ENCODE data around the gene CDH12. TPM values are rescaled to one million over a fixed set of nuclear protein-coding genes. Genes with fewer than 3 reads are reported as not detected.

The CDH12 gene
- total RNA-seq, 2 experiments from 2014 or later, result not detected

- ATAC-seq (no peak), DNase-seq (no peak)
- no peak overlapping the region for H3K27ac Mint-ChIP-seq
- peaks cover 5% of the 10 kb centered on the region for H3K9me3 Mint-ChIP-seq (ENCODE audit: low read depth)
- CTCF ChIA-PET, result interaction anchor here (0.9 kb wide), 1 partner anchor 8 kb away, joined by 3 read pairs; no protein-coding TSS in a partner anchor
- H3K36me3 Mint-ChIP-seq, result no peaks in the 10 kb centered on the region
- no peaks in the 10 kb centered on the region for H3K4me1 Mint-ChIP-seq
- no peaks in the 10 kb centered on the region for H3K27me3 Mint-ChIP-seq
- H3K4me3 Mint-ChIP-seq, result no peak overlapping the region
Measured at GRCh38 chr5:21910731-21911130, 942.4 kb downstream of the CDH12 start.

- Mint-ChIP-seq H3K4me1 (no peaks in the 10 kb centered on the region), H3K27ac (no peak overlapping the region), H3K36me3 (no peaks in the 10 kb centered on the region), H3K4me3 (no peak overlapping the region), H3K27me3 (no peaks in the 10 kb centered on the region), H3K9me3 (ENCODE audit: low read depth) (peaks cover 2% of the 10 kb centered on the region)
- DNase-seq (no peak), ATAC-seq (no peak)
- CTCF ChIA-PET, result no interaction called here
Measured at GRCh38 chr5:21895766-21896350, 957.3 kb downstream of the CDH12 start.

GRCh38 chr5:21893161-21893560 is 960.0 kb downstream of the CDH12 start:
- H3K36me3 Mint-ChIP-seq, result no peaks in the 10 kb centered on the region
- no peak overlapping the region for H3K27ac Mint-ChIP-seq
- CTCF ChIA-PET, result no interaction called here
- H3K27me3 Mint-ChIP-seq, result no peaks in the 10 kb centered on the region
- H3K4me1 Mint-ChIP-seq, result no peaks in the 10 kb centered on the region
- DNase-seq (no peak), ATAC-seq (no peak)
- peaks cover 2% of the 10 kb centered on the region for H3K9me3 Mint-ChIP-seq (ENCODE audit: low read depth)
- no peak overlapping the region for H3K4me3 Mint-ChIP-seq

GRCh38 chr5:21889581-21889980 is 963.6 kb downstream of the CDH12 start:
- H3K4me3 Mint-ChIP-seq, result no peak overlapping the region
- DNase-seq, result no peak
- H3K36me3 Mint-ChIP-seq, result no peaks in the 10 kb centered on the region
- ATAC-seq, result no peak
- H3K9me3 Mint-ChIP-seq (ENCODE audit: low read depth), result peaks cover 2% of the 10 kb centered on the region
- H3K4me1 Mint-ChIP-seq, result no peaks in the 10 kb centered on the region
- H3K27ac Mint-ChIP-seq, result no peak overlapping the region
- CTCF ChIA-PET, result no interaction called here
- H3K27me3 Mint-ChIP-seq, result no peaks in the 10 kb centered on the region

- ATAC-seq (no peak), DNase-seq (no peak)
- H3K4me1 Mint-ChIP-seq, result no peaks in the 10 kb centered on the region
- H3K27ac Mint-ChIP-seq, result no peak overlapping the region
- H3K9me3 Mint-ChIP-seq (ENCODE audit: low read depth), result peaks cover 4% of the 10 kb centered on the region
- H3K36me3 Mint-ChIP-seq, result no peaks in the 10 kb centered on the region
- no peaks in the 10 kb centered on the region for H3K27me3 Mint-ChIP-seq
- no peak overlapping the region for H3K4me3 Mint-ChIP-seq
- CTCF ChIA-PET, result no interaction called here
Measured at GRCh38 chr5:21882074-21882745, 970.9 kb downstream of the CDH12 start.

GRCh38 chr5:21880164-21880563 is 973.0 kb downstream of the CDH12 start:
- ATAC-seq (no peak), DNase-seq (no peak)
- CTCF ChIA-PET, result no interaction called here
- H3K4me1 Mint-ChIP-seq, result no peaks in the 10 kb centered on the region
- H3K36me3 Mint-ChIP-seq, result no peaks in the 10 kb centered on the region
- no peak overlapping the region for H3K4me3 Mint-ChIP-seq
- no peaks in the 10 kb centered on the region for H3K27me3 Mint-ChIP-seq
- H3K27ac Mint-ChIP-seq, result no peak overlapping the region
- H3K9me3 Mint-ChIP-seq (ENCODE audit: low read depth), result peaks cover 7% of the 10 kb centered on the region

- H3K27ac Mint-ChIP-seq, result no peak overlapping the region
- CTCF ChIA-PET, result no interaction called here
- H3K4me1 Mint-ChIP-seq, result no peaks in the 10 kb centered on the region
- no peak for ATAC-seq
- DNase-seq, result no peak
- H3K9me3 Mint-ChIP-seq (ENCODE audit: low read depth), result peaks cover 1% of the 10 kb centered on the region
- no peak overlapping the region for H3K4me3 Mint-ChIP-seq
- no peaks in the 10 kb centered on the region for H3K27me3 Mint-ChIP-seq
- H3K36me3 Mint-ChIP-seq, result no peaks in the 10 kb centered on the region
Measured at GRCh38 chr5:21862986-21863385, 990.2 kb downstream of the CDH12 start.

GRCh38 chr5:21858441-21858840 is 994.7 kb downstream of the CDH12 start:
- DNase-seq, result no peak
- H3K4me1 Mint-ChIP-seq, result no peaks in the 10 kb centered on the region
- peaks cover 1% of the 10 kb centered on the region for H3K9me3 Mint-ChIP-seq (ENCODE audit: low read depth)
- no peaks in the 10 kb centered on the region for H3K36me3 Mint-ChIP-seq
- H3K27ac Mint-ChIP-seq, result no peak overlapping the region
- no peak for ATAC-seq
- H3K4me3 Mint-ChIP-seq, result no peak overlapping the region
- CTCF ChIA-PET, result no interaction called here
- H3K27me3 Mint-ChIP-seq, result no peaks in the 10 kb centered on the region

- CTCF ChIA-PET, result no interaction called here
- H3K36me3 Mint-ChIP-seq, result no peaks in the 10 kb centered on the region
- peaks cover 3% of the 10 kb centered on the region for H3K9me3 Mint-ChIP-seq (ENCODE audit: low read depth)
- DNase-seq, result no peak
- H3K4me3 Mint-ChIP-seq, result no peak overlapping the region
- ATAC-seq, result no peak
- H3K27ac Mint-ChIP-seq, result no peak overlapping the region
- H3K27me3 Mint-ChIP-seq, result no peaks in the 10 kb centered on the region
- no peaks in the 10 kb centered on the region for H3K4me1 Mint-ChIP-seq
Measured at GRCh38 chr5:21856987-21857386, 996.2 kb downstream of the CDH12 start.

- H3K4me3 Mint-ChIP-seq, result no peak overlapping the region
- CTCF ChIA-PET, result no interaction called here
- ATAC-seq (no peak), DNase-seq (no peak)
- H3K4me1 Mint-ChIP-seq, result no peaks in the 10 kb centered on the region
- H3K27ac Mint-ChIP-seq, result no peak overlapping the region
- H3K9me3 Mint-ChIP-seq (ENCODE audit: low read depth), result peaks cover 2% of the 10 kb centered on the region
- no peaks in the 10 kb centered on the region for H3K36me3 Mint-ChIP-seq
- H3K27me3 Mint-ChIP-seq, result no peaks in the 10 kb centered on the region
Measured at GRCh38 chr5:21847300-21847699, 1005.8 kb downstream of the CDH12 start.

- H3K27me3 Mint-ChIP-seq, result no peaks in the 10 kb centered on the region
- no peaks in the 10 kb centered on the region for H3K36me3 Mint-ChIP-seq
- H3K27ac Mint-ChIP-seq, result no peak overlapping the region
- H3K4me3 Mint-ChIP-seq, result no peak overlapping the region
- CTCF ChIA-PET, result no interaction called here
- no peaks in the 10 kb centered on the region for H3K4me1 Mint-ChIP-seq
- no peak for ATAC-seq
- peaks cover 2% of the 10 kb centered on the region for H3K9me3 Mint-ChIP-seq (ENCODE audit: low read depth)
- DNase-seq, result no peak
Measured at GRCh38 chr5:21844960-21845359, 1008.2 kb downstream of the CDH12 start.

GRCh38 chr5:21834863-21835262 is 1018.3 kb downstream of the CDH12 start:
- CTCF ChIA-PET, result no interaction called here
- ATAC-seq (no peak), DNase-seq (no peak)
- peaks cover 4% of the 10 kb centered on the region for H3K9me3 Mint-ChIP-seq (ENCODE audit: low read depth)
- no peak overlapping the region for H3K27ac Mint-ChIP-seq
- no peaks in the 10 kb centered on the region for H3K36me3 Mint-ChIP-seq
- H3K4me3 Mint-ChIP-seq, result no peak overlapping the region
- H3K4me1 Mint-ChIP-seq, result no peaks in the 10 kb centered on the region
- no peaks in the 10 kb centered on the region for H3K27me3 Mint-ChIP-seq

GRCh38 chr5:21831145-21831787 is 1021.9 kb downstream of the CDH12 start:
- no peak for ATAC-seq
- H3K4me1 Mint-ChIP-seq, result no peaks in the 10 kb centered on the region
- CTCF ChIA-PET, result no interaction called here
- H3K9me3 Mint-ChIP-seq (ENCODE audit: low read depth), result no peaks in the 10 kb centered on the region
- no peak for DNase-seq
- H3K27ac Mint-ChIP-seq, result no peak overlapping the region
- H3K27me3 Mint-ChIP-seq, result no peaks in the 10 kb centered on the region
- H3K4me3 Mint-ChIP-seq, result no peak overlapping the region
- no peaks in the 10 kb centered on the region for H3K36me3 Mint-ChIP-seq

- H3K9me3 Mint-ChIP-seq (ENCODE audit: low read depth), result no peaks in the 10 kb centered on the region
- H3K36me3 Mint-ChIP-seq, result no peaks in the 10 kb centered on the region
- DNase-seq (no peak), ATAC-seq (no peak)
- H3K4me1 Mint-ChIP-seq, result no peaks in the 10 kb centered on the region
- H3K27ac Mint-ChIP-seq, result no peak overlapping the region
- H3K27me3 Mint-ChIP-seq, result no peaks in the 10 kb centered on the region
- no peak overlapping the region for H3K4me3 Mint-ChIP-seq
- CTCF ChIA-PET, result no interaction called here
Measured at GRCh38 chr5:21826884-21827283, 1026.3 kb downstream of the CDH12 start.
